GM23338 (cell line): ENCODE results near the gene TIMMDC1. TPM values are rescaled to one million over a fixed set of nuclear protein-coding genes. Genes with fewer than 3 reads are reported as not detected.
A peak's percentile ranks its signal among the peaks of the same experiment; 100 is the strongest.

Experiments
- ATAC-seq: fragments of 200-7000 bp; cut with Tn5 transposase; 3 replicates; pipeline ENCODE4 v1.9.1; 2020
- DNase-seq: peaks from one replicate; pipeline ENCODE4 v3.0.0-alpha.2; 2015; ENCODE audit warnings: low spot score
- H2AFZ ChIP-seq: fragments of 200-600 bp; sonication (generic); 2 replicates; pipeline ENCODE4 v1.8.0; 2016; ENCODE audit warnings: antibody characterized with exemption, mild to moderate bottlenecking, moderate library complexity
- H3F3A ChIP-seq: fragments of 200-600 bp; sonication (generic); replicated peaks from 2 replicates; pipeline ENCODE4 v1.8.0; 2017; ENCODE audit warnings: antibody characterized with exemption, mixed run types, low read depth
- H3K27ac ChIP-seq: fragments of 200-600 bp; sonication (generic); 2 replicates; pipeline ENCODE4 v1.6.1; 2016; ENCODE audit warnings: low read depth
- H3K27me3 ChIP-seq: fragments of 200-600 bp; sonication (generic); 2 replicates; pipeline ENCODE4 v1.8.0; 2016; ENCODE audit warnings: mild to moderate bottlenecking, mixed run types, moderate library complexity; ENCODE audit not compliant: insufficient read depth
- H3K36me3 ChIP-seq: fragments of 200-600 bp; sonication (generic); 2 replicates; pipeline ENCODE4 v1.8.0; 2016; ENCODE audit warnings: mild to moderate bottlenecking; ENCODE audit not compliant: insufficient read depth
- H3K4me1 ChIP-seq: fragments of 200-600 bp; sonication (generic); 2 replicates; pipeline ENCODE4 v1.8.0; 2016; ENCODE audit warnings: mild to moderate bottlenecking, moderate library complexity; ENCODE audit not compliant: insufficient read depth
- H3K4me2 ChIP-seq: fragments of 200-600 bp; sonication (generic); 2 replicates; pipeline ENCODE4 v1.7.1; 2017; ENCODE audit warnings: mixed run types
- H3K4me3 ChIP-seq: fragments of 200-600 bp; sonication (generic); 2 replicates; pipeline ENCODE4 v1.6.1; 2016; ENCODE audit warnings: mixed run types
- H3K79me2 ChIP-seq: fragments of 200-600 bp; sonication (generic); replicated peaks from 2 replicates; pipeline ENCODE4 v1.8.0; 2017; ENCODE audit warnings: mild to moderate bottlenecking; ENCODE audit not compliant: insufficient read depth
- H3K9me2 ChIP-seq: fragments of 200-600 bp; sonication (generic); 2 replicates; pipeline ENCODE4 v1.8.0; 2017; ENCODE audit not compliant: insufficient read depth
- H4K20me1 ChIP-seq: fragments of 200-600 bp; sonication (generic); replicated peaks from 2 replicates; pipeline ENCODE4 v1.8.0; 2017; ENCODE audit warnings: mild to moderate bottlenecking; ENCODE audit not compliant: insufficient read depth
- H3K27ac Mint-ChIP-seq: 2 replicates; pipeline ENCODE4 v1.8.0; 2020; ENCODE audit warnings: inconsistent platforms, mild to moderate bottlenecking, moderate library complexity, mixed read lengths
- H3K27me3 Mint-ChIP-seq: 3 replicates; pipeline ENCODE4 v1.8.0; 2022; ENCODE audit warnings: low read depth, mild to moderate bottlenecking, moderate library complexity, mixed read lengths, inconsistent platforms; ENCODE audit not compliant: insufficient read depth, poor library complexity
- H3K36me3 Mint-ChIP-seq: 3 replicates; pipeline ENCODE4 v1.8.0; 2021; ENCODE audit warnings: low read depth, mild to moderate bottlenecking, inconsistent platforms, moderate library complexity, mixed read lengths
- H3K4me1 Mint-ChIP-seq: 3 replicates; pipeline ENCODE4 v1.8.0; 2020; ENCODE audit warnings: mild to moderate bottlenecking, inconsistent platforms, mixed read lengths
- H3K4me3 Mint-ChIP-seq: 3 replicates; pipeline ENCODE4 v1.8.0; 2021; ENCODE audit warnings: moderate library complexity, mild to moderate bottlenecking, inconsistent platforms, mixed read lengths
- H3K9me3 Mint-ChIP-seq: 3 replicates; pipeline ENCODE4 v1.8.0; 2020; ENCODE audit warnings: moderate library complexity, mild to moderate bottlenecking, inconsistent platforms, mixed read lengths
- CREB1 ChIP-seq: fragments of 250-450 bp; sonication (Bioruptor Pico); IDR thresholded peaks from 2 replicates; pipeline ENCODE4 v1.5.0; 2020; ENCODE audit warnings: low read depth, mild to moderate bottlenecking, moderate library complexity
- CTCF ChIP-seq, 2 experiments: fragments of 200-600 bp in 1 of 2; sonication (generic) in 1 of 2; conservative IDR thresholded peaks; 2 replicates each; pipeline versions ENCODE4 v1.5.1 to v1.6.1; 2016 to 2017; ENCODE audit warnings: antibody characterized with exemption in 2 of 2, low read depth in 2 of 2, mild to moderate bottlenecking in 2 of 2, moderate library complexity in 1 of 2
- EZH2 ChIP-seq: fragments of 200-600 bp; sonication (generic); IDR thresholded peaks from one replicate; pipeline ENCODE4 v1.8.0; 2017; ENCODE audit warnings: antibody characterized with exemption, mild to moderate bottlenecking, low read depth; ENCODE audit not compliant: unreplicated experiment
- EZH2phosphoT487 ChIP-seq: fragments of 200-600 bp; sonication (generic); IDR thresholded peaks from one replicate; pipeline ENCODE4 v1.8.1; 2018; ENCODE audit warnings: antibody characterized with exemption; ENCODE audit not compliant: unreplicated experiment
- JUNB ChIP-seq: IDR thresholded peaks from one replicate; pipeline ENCODE4 v1.6.1; 2016; ENCODE audit warnings: antibody characterized with exemption; ENCODE audit not compliant: unreplicated experiment
- NANOG ChIP-seq: IDR thresholded peaks from 2 replicates; pipeline ENCODE4 v1.6.1; 2016; ENCODE audit warnings: antibody characterized with exemption, borderline replicate concordance
- POLR2AphosphoS5 ChIP-seq: IDR thresholded peaks from 2 replicates; pipeline ENCODE4 v1.6.1; 2016; ENCODE audit warnings: antibody characterized with exemption, low read depth
- REST ChIP-seq: IDR thresholded peaks from one replicate; pipeline ENCODE4 v1.6.1; 2018; ENCODE audit warnings: antibody characterized with exemption; ENCODE audit not compliant: unreplicated experiment
- STAT1 ChIP-seq: IDR thresholded peaks from one replicate; pipeline ENCODE4 v1.6.1; 2016; ENCODE audit warnings: antibody characterized with exemption; ENCODE audit not compliant: unreplicated experiment
- ZNF114 ChIP-seq: fragments of 250-450 bp; sonication (Bioruptor Pico); IDR thresholded peaks from 2 replicates; pipeline ENCODE4 v1.5.0; 2020; ENCODE audit warnings: mild to moderate bottlenecking, moderate library complexity
- ZNF331 ChIP-seq: fragments of 250-450 bp; sonication (Bioruptor Pico); IDR thresholded peaks from 2 replicates; pipeline ENCODE4 v1.5.0; 2020; ENCODE audit warnings: low read depth, mild to moderate bottlenecking, moderate library complexity
- ZNF462 ChIP-seq: fragments of 250-450 bp; sonication (Bioruptor Pico); IDR thresholded peaks from 2 replicates; pipeline ENCODE4 v1.5.0; 2020; ENCODE audit warnings: mild to moderate bottlenecking, moderate library complexity
- polyA plus RNA-seq: library from polyadenylated mRNA; unstranded; fragments of >200 nt; fragmentation: Nextera tagmentation; extraction: Ambion mirVana; gene quantifications from 2 replicates; pipeline ENCODE4 v1.2.1, GENCODE V29; 2016
- total RNA-seq: library from RNA; depleted of rRNA; stranded (reverse); fragments of >200 nt; shearing (Covaris generic); gene quantifications from 2 replicates; pipeline ENCODE4 v1.2.3, GENCODE V29; 2014
- TF ChIP-seq, protein P1 (sequence below): IDR thresholded peaks from 2 replicates; pipeline ENCODE4 v1.6.1; 2016; ENCODE audit warnings: antibody characterized with exemption

Gene TIMMDC1
- total and polyA plus RNA-seq, 2 experiments from 2014 or later = 62.2 to 105 TPM

DNA sequence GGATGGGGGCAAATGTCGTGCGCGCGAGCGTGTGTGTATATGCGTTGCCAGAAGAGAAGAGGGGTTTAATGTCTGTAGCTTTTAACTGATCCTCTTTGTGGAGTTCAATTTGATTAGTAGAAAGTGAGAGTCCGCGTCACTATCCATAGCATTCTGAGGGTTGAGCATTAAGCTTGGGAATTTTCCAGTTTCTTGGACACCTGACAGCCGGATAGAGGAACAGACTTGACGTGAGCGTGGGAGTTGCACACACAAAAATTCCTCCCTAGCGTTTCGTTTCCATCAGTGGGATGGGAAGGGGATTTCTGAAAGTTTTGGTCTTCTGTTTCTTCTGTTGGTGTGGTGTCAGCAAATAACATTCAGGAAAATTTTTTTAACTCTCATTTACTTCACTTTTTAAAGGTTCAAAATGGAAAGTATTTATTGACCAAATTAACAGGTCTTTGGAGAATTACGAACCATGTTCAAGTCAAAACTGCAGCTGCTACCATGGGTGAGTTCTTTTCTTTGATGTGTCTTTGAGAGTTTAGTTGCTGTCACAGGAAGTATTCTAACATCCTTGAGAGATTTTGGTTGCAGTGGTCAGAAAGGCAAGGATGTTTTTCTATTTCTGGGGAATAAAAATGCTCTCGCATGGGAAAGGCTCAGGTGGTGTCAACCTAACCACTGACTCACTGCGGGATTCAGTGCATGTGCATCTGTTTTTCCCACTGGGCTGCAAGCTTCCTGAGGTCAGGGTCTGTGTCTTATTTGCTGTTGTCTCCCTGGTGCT is 28.7 kb upstream of the TIMMDC1 start:
- peaks cover 6% of the 10 kb centered on the region for H3K79me2 ChIP-seq
- peak overlapping the region; percentile 99 for H3K4me2 ChIP-seq
- peak overlapping the region; percentile 100 for H2AFZ ChIP-seq
- peaks cover 5% of the 10 kb centered on the region for H3K36me3 ChIP-seq
- peak overlapping the region; percentile 69; the same call in 1 of the 2 replicates for H3K27ac Mint-ChIP-seq
- H3K4me3 Mint-ChIP-seq = peak overlapping the region; percentile 96
- DNase-seq (no peak), ATAC-seq (no peak)
- peaks cover 6% of the 10 kb centered on the region; the same call in 1 of the 2 replicates for H3K4me1 ChIP-seq
- H3K4me3 ChIP-seq = peak overlapping the region; percentile 97
- no peaks in the 10 kb centered on the region for H3K9me2 ChIP-seq
- peaks cover 13% of the 10 kb centered on the region for H3K36me3 Mint-ChIP-seq
- H4K20me1 ChIP-seq = no peaks in the 10 kb centered on the region
- H3K27me3 ChIP-seq = no peaks in the 10 kb centered on the region
- H3K27me3 Mint-ChIP-seq = peaks cover 7% of the 10 kb centered on the region
- H3F3A ChIP-seq = no peaks in the 10 kb centered on the region
- no peak for TF ChIP-seq ZNF331 (CRISPR knock-in tag)
- TF ChIP-seq CTCF (conservative IDR thresholded peaks at IDR 0.05; ENCODE audit: low read depth in 2 of 2) = no peak
- TF ChIP-seq POLR2AphosphoS5 = no peak
- TF ChIP-seq ZNF114 = no peak
- TF ChIP-seq EZH2phosphoT487 = no peak
- TF ChIP-seq JUNB = no peak
- no peak for TF ChIP-seq CREB1 (CRISPR knock-in tag)
- TF ChIP-seq NANOG = no peak
- no peak for TF ChIP-seq REST
- TF ChIP-seq STAT1 = no peak
- no peak for TF ChIP-seq ZNF462 (CRISPR knock-in tag)
- TF ChIP-seq EZH2 = no peak
- TF ChIP-seq, protein P1, sequence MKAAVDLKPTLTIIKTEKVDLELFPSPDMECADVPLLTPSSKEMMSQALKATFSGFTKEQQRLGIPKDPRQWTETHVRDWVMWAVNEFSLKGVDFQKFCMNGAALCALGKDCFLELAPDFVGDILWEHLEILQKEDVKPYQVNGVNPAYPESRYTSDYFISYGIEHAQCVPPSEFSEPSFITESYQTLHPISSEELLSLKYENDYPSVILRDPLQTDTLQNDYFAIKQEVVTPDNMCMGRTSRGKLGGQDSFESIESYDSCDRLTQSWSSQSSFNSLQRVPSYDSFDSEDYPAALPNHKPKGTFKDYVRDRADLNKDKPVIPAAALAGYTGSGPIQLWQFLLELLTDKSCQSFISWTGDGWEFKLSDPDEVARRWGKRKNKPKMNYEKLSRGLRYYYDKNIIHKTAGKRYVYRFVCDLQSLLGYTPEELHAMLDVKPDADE = no peak
- peaks cover 19% of the 10 kb centered on the region for H3K4me1 Mint-ChIP-seq
- peaks cover 3% of the 10 kb centered on the region; the same call in 1 of the 3 replicates for H3K9me3 Mint-ChIP-seq
- H3K27ac ChIP-seq = peak overlapping the region; percentile 61; the same call in 1 of the 2 replicates
